Smooth muscle cell (in vitro differentiated cells): Measurements from ENCODE around the gene SYT7. TPM values are rescaled to one million over a fixed set of nuclear protein-coding genes. Genes with fewer than 3 reads are reported as not detected.
A peak's percentile ranks its signal among the peaks of the same experiment; 100 is the strongest.

Experiments
- DNase-seq: peaks from one replicate; lab custom pipeline; 2025; ENCODE audit not compliant: unreplicated experiment; lab: John Stamatoyannopoulos, UW
- H2AFZ ChIP-seq: fragments of 200-600 bp; sonication (generic); 2 replicates; pipeline ENCODE4 v1.6.0; 2016; ENCODE audit warnings: antibody characterized with exemption, low read depth, mild to moderate bottlenecking
- H3F3A ChIP-seq: fragments of 200-600 bp; sonication (generic); 2 replicates; pipeline ENCODE4 v1.6.0; 2017; ENCODE audit warnings: antibody characterized with exemption, low read depth
- H3K27ac ChIP-seq: fragments of 200-600 bp; sonication (generic); 2 replicates; pipeline ENCODE4 v1.5.1; 2016; ENCODE audit warnings: low read depth, mild to moderate bottlenecking
- H3K27me3 ChIP-seq: fragments of 200-600 bp; sonication (generic); 2 replicates; pipeline ENCODE4 v1.6.1; 2016; ENCODE audit warnings: low read depth, mild to moderate bottlenecking
- H3K36me3 ChIP-seq: fragments of 200-600 bp; sonication (generic); 2 replicates; pipeline ENCODE4 v1.5.1; 2016; ENCODE audit warnings: low read depth
- H3K4me1 ChIP-seq: fragments of 200-600 bp; sonication (generic); 2 replicates; pipeline ENCODE4 v1.5.1; 2016; ENCODE audit warnings: low read depth
- H3K4me2 ChIP-seq: fragments of 200-600 bp; sonication (generic); 2 replicates; pipeline ENCODE4 v1.6.0; 2016; ENCODE audit warnings: mild to moderate bottlenecking
- H3K4me3 ChIP-seq: fragments of 200-600 bp; sonication (generic); 2 replicates; pipeline ENCODE4 v1.5.1; 2016; ENCODE audit warnings: mild to moderate bottlenecking
- H3K79me2 ChIP-seq: fragments of 200-600 bp; sonication (generic); 2 replicates; pipeline ENCODE4 v1.6.0; 2016; ENCODE audit warnings: low read depth, mild to moderate bottlenecking
- H3K9ac ChIP-seq: fragments of 200-600 bp; sonication (generic); 2 replicates; pipeline ENCODE4 v1.6.0; 2016; ENCODE audit warnings: low read depth
- H3K9me3 ChIP-seq: fragments of 200-600 bp; sonication (generic); replicated peaks from 2 replicates; pipeline ENCODE4 v1.5.1; 2016; ENCODE audit warnings: low read depth
- H4K20me1 ChIP-seq: fragments of 200-600 bp; sonication (generic); 2 replicates; pipeline ENCODE4 v1.6.0; 2016; ENCODE audit warnings: low read depth
- CTCF ChIP-seq: fragments of 200-600 bp; sonication (generic); IDR thresholded peaks from 2 replicates; pipeline ENCODE4 v1.5.1; 2017; ENCODE audit warnings: borderline replicate concordance, mild to moderate bottlenecking, antibody characterized with exemption; ENCODE audit not compliant: insufficient read depth, poor library complexity, severe bottlenecking
- WGBS: methylation state at CpG from one replicate; pipeline ENCODE4 v1.1.7; 2016; ENCODE audit warnings: low lambda C conversion rate; 5-methylcytosine and 5-hydroxymethylcytosine counted together
- polyA plus RNA-seq: library from polyadenylated mRNA; unstranded; fragments of >200 nt; fragmentation: Nextera tagmentation; extraction: Ambion mirVana; gene quantifications from 2 replicates; pipeline ENCODE4 v1.2.1, GENCODE V29; 2016
- total RNA-seq: library from RNA; depleted of rRNA; stranded (reverse); fragments of >200 nt; gene quantifications from 2 replicates; pipeline ENCODE4 v1.2.3, GENCODE V29; 2014

SYT7 gene
- total and polyA plus RNA-seq, 2 experiments from 2014 or later = 0.79 to 4.0 TPM

DNA sequence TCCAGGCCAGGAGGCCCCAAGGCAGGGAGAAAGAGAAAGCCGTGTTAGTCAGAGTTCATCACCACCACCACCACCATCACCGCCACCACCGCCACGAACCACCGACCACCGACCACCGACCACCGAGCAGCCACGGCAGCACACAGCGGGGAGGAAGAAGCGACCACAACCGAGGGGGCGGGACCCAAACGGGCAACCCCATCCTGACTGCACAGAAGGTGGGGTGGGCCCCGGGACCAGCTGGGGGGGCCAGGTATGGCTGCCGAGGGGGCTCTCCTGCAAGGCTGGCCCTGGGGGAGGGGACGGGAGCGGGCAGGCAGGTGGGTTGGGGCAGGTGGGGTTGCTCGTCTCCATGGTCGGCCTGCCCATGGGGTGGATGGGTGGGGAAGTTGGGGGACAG, 34.2 kb downstream of the SYT7 start:
- no peaks in the 10 kb centered on the region for H3K36me3 ChIP-seq
- no peak for TF ChIP-seq CTCF
- peaks cover 6% of the 10 kb centered on the region for H3K4me1 ChIP-seq
- no peaks in the 10 kb centered on the region for H3K9me3 ChIP-seq
- H3K9ac ChIP-seq = no peak overlapping the region
- 77% methylated on average over 15 of the region's 20 CpGs for WGBS
- no peak overlapping the region for H3K4me2 ChIP-seq
- no peaks in the 10 kb centered on the region for H3K79me2 ChIP-seq
- no peak for DNase-seq
- H2AFZ ChIP-seq = no peak overlapping the region
- H4K20me1 ChIP-seq = no peaks in the 10 kb centered on the region
- no peak overlapping the region for H3K4me3 ChIP-seq
- H3F3A ChIP-seq = no peaks in the 10 kb centered on the region
- H3K27ac ChIP-seq = no peak overlapping the region
- no peaks in the 10 kb centered on the region for H3K27me3 ChIP-seq

DNA sequence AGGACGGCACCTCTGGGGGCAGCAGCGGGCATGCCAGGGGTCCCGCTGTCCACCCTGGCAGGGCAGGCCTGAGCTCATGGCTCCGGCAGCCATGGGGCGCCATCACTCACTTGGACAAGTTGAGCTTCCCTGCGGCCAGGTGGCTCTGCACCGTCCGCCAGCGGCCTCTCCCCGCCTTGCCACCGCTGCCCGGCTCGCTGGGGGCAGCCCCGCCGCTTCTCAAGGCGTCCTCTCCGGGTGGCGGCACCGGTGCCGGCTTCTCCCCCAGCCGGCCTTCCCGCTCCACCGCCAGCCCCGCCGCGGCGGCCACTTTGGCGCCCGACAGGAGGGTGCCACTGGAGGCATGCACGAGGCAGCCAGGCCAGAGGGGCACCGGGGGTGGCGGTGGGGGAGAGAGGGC, 35.0 kb downstream of the SYT7 start:
- no peak overlapping the region for H3K4me3 ChIP-seq
- no peaks in the 10 kb centered on the region for H3K9me3 ChIP-seq
- no peak for DNase-seq
- no peak for TF ChIP-seq CTCF
- H3K27me3 ChIP-seq = no peaks in the 10 kb centered on the region
- H3K4me2 ChIP-seq = no peak overlapping the region
- no peak overlapping the region for H2AFZ ChIP-seq
- H3K36me3 ChIP-seq = no peaks in the 10 kb centered on the region
- H3K4me1 ChIP-seq = peaks cover 6% of the 10 kb centered on the region
- no peaks in the 10 kb centered on the region for H4K20me1 ChIP-seq
- H3K27ac ChIP-seq = no peak overlapping the region
- H3F3A ChIP-seq = no peaks in the 10 kb centered on the region
- WGBS = 100% methylated on average over 3 of the region's 32 CpGs
- H3K9ac ChIP-seq = no peak overlapping the region
- no peaks in the 10 kb centered on the region for H3K79me2 ChIP-seq

GRCh38 chr11:61545341-61545740, 35.5 kb downstream of the SYT7 start:
- Histone ChIP-seq H3K79me2 (no peaks in the 10 kb centered on the region), H3K27ac (no peak overlapping the region), H3K9me3 (no peaks in the 10 kb centered on the region), H3K36me3 (no peaks in the 10 kb centered on the region), H3K4me3 (no peak overlapping the region), H3K27me3 (no peaks in the 10 kb centered on the region), H3F3A (no peaks in the 10 kb centered on the region), H4K20me1 (no peaks in the 10 kb centered on the region), H3K4me2 (no peak overlapping the region), H2AFZ (no peak overlapping the region), H3K4me1 (peaks cover 6% of the 10 kb centered on the region), H3K9ac (no peak overlapping the region)
- WGBS = 98% methylated on average over 7 of the region's 7 CpGs
- peak; percentile 27 for TF ChIP-seq CTCF
- DNase-seq = no peak

DNA sequence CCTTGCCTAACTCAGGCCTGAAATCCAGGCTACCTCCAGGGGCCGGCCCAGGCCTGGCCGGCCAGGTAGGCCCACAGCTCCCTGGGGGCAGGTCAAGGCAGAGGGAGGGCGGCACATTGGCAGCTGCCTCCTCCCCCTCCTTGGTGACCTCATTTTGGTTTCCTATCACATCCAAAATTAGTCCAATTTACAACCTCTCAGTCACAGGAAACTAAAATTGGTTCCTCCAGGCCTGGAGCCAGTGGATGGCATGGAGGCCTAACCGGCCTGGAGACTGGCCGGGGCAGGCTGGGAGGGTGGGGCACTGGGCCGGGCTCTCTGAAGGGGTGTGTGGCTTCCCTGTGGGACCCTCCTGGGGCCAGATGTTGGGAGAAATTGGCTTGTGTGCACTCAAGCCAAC, 36.4 kb downstream of the SYT7 start:
- TF ChIP-seq CTCF = no peak
- no peaks in the 10 kb centered on the region for H3K36me3 ChIP-seq
- no peaks in the 10 kb centered on the region for H3K79me2 ChIP-seq
- no peaks in the 10 kb centered on the region for H4K20me1 ChIP-seq
- H3K27ac ChIP-seq = no peak overlapping the region
- H3K4me3 ChIP-seq = no peak overlapping the region
- DNase-seq = no peak
- WGBS = 99% methylated on average over 6 of the region's 6 CpGs
- no peak overlapping the region for H3K9ac ChIP-seq
- no peaks in the 10 kb centered on the region for H3F3A ChIP-seq
- H3K9me3 ChIP-seq = no peaks in the 10 kb centered on the region
- peaks cover 6% of the 10 kb centered on the region for H3K4me1 ChIP-seq
- H3K27me3 ChIP-seq = no peaks in the 10 kb centered on the region
- no peak overlapping the region for H3K4me2 ChIP-seq
- H2AFZ ChIP-seq = no peak overlapping the region
